DMS153 (cell line): ENCODE results near the gene OTUD6A.
A peak's percentile ranks its signal among the peaks of the same experiment; 100 is the strongest.

ENCODE experiments used
- DNase-seq: peaks from one replicate; lab custom pipeline; 2025; lab: John Stamatoyannopoulos, UW

OTUD6A gene, protein sequence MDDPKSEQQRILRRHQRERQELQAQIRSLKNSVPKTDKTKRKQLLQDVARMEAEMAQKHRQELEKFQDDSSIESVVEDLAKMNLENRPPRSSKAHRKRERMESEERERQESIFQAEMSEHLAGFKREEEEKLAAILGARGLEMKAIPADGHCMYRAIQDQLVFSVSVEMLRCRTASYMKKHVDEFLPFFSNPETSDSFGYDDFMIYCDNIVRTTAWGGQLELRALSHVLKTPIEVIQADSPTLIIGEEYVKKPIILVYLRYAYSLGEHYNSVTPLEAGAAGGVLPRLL

DNA sequence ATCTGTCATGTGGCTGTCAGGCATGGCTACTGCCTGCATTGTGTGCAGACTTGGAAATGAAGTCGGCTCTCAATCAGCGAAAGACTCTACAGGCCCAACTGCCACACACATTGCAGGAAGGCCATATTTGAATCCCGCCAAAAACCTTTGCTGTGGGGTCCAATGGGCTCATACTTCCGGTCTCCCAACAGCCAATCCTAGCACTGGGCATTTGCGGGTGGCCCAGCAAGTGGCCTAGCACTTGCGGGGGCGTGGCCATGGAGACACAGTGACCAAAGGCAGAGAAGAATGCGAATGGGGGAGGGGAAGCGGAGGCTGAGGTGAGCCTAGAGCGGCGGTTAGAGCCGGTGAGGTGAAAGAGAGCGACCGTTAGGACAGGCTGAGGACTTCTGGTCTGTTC, at the start of gene OTUD6A:
Gene OTUD6A (plus strand): TSS at position 382 of the 400 bp plus-strand sequence. CDS start 68 bp downstream, outside the sequence.
- DNase-seq, result no peak

DNA sequence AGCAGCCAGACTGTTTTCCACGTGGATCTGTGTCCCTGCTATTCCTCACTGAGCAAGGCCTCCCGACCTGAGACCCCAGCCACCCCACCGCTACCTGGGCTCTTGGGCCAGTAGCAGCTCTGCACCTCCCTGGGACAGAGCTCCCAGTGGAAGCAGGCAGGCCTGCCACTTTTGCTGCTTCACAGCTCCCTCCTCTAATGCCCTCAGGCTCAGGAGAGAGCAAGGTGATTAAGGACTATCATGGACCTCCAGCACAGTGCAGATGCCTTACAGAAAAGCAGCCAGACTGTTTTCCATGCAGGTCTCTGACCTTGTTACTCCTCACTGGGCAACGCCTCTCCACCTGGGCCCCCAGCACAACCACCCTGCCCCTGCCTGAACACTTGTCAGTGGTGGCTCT, 49.5 kb upstream of the OTUD6A start:
- no peak for DNase-seq

DNA sequence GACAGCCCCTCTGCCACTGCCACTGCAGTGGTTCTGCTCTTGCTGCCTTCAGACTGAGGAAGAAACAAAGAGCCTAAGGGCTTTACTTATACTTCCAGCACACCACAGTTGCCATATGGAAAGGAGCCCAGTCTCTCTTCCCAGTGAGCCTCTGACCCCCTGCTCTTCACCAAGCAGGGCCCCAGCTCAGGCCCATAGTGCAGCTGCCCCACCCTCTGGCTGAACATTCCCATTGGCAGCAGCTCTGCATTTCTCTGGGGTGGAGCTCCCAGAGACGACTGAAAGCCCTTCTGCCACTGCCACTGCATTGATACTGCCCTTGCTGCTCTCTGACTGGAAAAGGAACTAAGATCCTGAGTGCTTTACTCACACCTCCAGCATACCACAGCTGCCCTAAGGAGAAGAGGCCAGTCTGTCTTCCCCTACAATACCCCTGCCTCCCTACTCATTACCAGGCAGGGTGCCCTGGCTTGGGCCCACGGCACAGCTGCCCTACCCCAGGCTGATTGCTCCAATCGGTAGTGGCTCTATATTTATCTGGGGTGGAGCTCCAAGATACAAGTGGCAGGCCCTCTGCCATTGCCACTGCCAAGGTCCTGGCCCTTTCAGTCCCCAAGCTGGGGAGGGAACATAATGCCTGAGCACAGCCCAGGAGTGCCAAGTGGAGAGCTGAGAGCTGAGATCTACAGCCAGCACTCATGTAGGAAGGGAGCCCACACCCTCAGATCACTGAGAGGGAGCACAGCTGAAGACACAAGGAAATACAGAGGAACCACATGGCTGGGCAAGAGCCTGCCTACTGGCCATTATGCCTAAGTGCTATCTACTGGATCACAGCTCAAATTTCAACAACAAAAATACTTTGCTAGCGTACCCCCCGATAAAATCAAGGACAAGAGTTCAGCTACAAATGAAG, 48.5 kb upstream of the OTUD6A start:
- no peak for DNase-seq

DNA sequence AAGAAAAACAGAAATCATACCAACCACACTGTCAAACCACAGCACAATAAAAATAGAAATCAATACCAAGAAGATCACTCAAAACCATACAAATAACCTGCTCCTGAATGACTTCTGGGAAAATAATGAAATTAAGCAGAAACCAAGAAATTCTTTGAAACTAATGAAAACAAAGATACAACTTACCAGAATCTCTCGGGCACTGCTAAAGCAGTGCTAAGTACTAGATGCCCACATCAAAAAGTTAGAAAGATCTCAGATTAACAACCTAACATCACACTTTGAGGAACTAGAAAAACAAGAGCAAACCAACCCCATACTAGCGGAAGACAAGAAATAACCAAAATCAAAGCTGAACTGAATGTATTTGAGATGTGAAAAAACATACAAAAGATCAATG, 45.7 kb upstream of the OTUD6A start:
- no peak for DNase-seq

GRCh38 chrX:70022616-70023015, 39.6 kb upstream of the OTUD6A start:
- DNase-seq, result no peak

DNA sequence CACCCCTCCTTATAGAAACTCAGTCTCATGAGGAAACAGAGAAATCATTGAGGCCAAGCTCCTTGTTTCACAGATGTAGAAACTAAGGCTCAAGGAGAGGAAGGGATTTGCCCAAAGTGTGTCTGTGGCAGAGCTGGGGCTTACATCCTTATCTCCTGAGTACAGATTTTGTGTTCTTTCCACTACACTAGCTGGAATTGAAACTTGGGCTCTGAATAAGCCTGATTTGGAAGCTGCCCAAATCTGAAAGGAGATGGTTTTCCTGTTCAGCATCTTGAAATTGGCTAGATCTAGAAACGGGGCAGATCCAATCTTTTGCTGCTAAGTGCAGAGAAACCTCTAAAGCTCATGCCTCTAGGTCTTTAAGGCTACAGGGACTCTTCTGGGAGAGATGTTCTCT, 36.8 kb upstream of the OTUD6A start:
- DNase-seq, result no peak

GRCh38 chrX:70026112-70026850, 36.0 kb upstream of the OTUD6A start:
- no peak for DNase-seq

DNA sequence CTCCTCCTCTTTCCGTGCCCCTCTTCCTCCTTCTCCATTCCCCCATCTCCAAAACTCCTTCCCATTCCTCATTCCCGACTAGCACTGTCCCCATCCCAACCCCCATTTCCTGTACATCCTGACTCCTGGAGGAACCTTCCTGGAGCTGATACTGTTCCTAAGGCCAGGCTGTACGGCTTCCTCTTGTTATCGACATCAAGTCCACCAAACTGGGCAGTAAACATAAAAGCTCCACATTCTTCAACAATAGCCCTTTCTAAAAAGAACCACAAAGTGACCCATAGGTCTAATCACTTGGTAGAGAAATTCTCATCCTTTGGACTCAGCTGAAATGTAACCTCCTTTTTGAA, 35.4 kb upstream of the OTUD6A start:
- DNase-seq, result no peak

GRCh38 chrX:70029863-70030262, 32.4 kb upstream of the OTUD6A start:
- DNase-seq, result no peak

DNA sequence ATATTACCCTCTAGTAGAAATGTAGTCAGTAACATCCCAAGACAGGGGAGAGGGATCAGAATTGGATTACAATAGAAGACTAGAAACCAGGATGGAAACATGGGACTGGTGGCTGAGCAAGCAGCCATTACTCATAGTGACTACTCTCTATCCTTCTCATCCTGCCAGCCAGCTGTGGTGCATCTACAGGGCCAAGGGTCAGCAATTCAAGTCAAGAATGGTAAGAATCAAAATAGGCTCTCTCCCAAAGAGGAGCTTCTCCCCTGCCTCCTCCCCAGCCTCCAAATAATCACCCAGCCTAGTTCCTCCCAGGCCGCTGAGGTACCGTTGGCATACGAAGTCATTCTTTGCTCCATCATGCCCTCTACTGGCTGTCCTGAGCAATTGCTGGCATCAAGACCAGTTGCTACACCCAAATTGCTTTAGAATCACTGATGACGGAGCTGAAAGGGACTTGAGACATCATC, 31.9 kb upstream of the OTUD6A start:
- DNase-seq, result peak; percentile 12

- DNase-seq, result no peak
Measured at GRCh38 chrX:70032792-70033191, 29.5 kb upstream of the OTUD6A start.

DNA sequence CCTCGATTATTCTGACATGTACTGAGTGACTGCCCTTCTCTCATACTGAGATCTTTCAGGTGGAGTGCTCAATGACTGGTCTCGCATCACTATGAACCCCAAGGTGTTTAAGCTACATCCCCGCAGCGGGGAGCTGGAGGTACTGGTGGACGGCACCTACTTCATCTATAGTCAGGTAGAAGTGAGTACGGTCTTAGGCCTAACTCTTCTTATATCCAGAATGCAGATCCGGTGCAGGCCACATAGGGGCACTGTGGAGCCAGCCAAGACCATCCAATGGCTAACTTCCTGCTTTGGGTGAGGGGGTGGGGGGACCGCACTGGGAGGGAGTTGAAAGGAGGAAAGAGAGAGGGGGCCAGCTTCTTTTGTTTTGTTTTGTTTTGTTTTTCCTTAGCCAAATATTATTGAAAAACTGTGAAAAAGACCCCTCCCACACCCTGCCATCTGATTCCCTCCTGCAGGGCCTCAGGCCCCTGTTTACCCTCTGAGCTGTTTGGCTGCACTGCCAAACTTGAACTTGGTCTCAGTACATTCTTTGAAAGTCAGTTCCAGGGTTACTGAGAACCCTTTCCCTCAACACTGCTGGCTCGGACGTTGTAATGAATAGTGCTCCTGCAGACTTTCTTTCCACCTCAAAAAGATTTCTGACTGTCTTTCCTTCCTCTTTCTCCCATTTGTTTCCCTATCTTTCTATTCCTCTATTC, 28.8 kb upstream of the OTUD6A start:
- peak; percentile 36 for DNase-seq

GRCh38 chrX:70034646-70035045, 27.6 kb upstream of the OTUD6A start:
- DNase-seq, result no peak

GRCh38 chrX:70038515-70038914, 23.7 kb upstream of the OTUD6A start:
- no peak for DNase-seq

DNA sequence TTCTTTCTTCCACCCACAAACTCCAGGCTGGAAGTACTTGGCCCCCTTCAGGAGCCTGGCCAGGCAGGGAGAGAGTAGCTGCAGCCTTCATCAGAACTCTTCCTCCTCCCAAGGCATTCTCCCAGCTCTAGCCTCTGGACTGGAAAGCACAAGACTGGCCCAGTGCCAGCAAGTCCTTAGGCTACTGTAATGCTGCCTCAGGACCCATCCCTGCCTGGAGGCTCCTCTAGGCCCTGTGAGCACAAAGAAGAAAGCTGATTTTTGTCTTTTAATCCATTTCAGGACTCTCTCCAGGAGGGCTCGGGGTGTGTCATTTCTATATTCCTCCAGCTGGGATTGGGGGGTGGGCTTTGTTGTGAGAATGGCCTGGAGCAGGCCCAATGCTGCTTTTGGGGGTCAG, 23.3 kb upstream of the OTUD6A start:
- no peak for DNase-seq

DNA sequence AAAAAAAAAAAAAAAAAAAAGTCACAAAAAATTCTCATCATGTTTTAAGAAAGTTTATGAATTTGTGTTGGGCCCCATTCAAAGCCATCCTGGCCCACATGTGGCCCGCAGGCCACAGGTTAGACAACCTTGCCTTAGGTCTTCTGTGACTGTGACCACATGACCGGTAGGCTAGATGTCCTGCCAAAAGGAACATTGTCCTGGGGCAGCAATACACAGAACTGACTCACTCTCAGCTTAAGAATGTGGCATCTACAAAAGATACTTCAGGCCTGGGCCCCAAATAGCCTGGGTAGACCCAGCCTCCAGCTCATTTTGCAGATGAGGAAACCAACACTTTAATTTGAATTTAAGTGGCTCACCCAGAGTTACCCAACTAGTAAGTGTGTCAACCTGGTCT, 22.5 kb upstream of the OTUD6A start:
- DNase-seq, result no peak

GRCh38 chrX:70041993-70042392, 20.3 kb upstream of the OTUD6A start:
- DNase-seq, result no peak

- DNase-seq, result no peak
Measured at GRCh38 chrX:70042399-70043371, 19.6 kb upstream of the OTUD6A start.

- no peak for DNase-seq
Measured at GRCh38 chrX:70043685-70044084, 18.6 kb upstream of the OTUD6A start.

GRCh38 chrX:70044541-70045245, 17.6 kb upstream of the OTUD6A start:
- DNase-seq, result no peak
